ENCODE measurements around the gene CCDC57.

CCDC57 gene

GRCh38 chr17:82218349-82219075 lies 5.9 kb upstream of the CCDC57 start:
- TF ChIP-seq EZH2 (IDR thresholded peaks at IDR 0.05; ENCODE audit: borderline replicate concordance, low read depth, low read length, severe bottlenecking): no peak
- TF ChIP-seq CTCF (IDR thresholded peaks at IDR 0.05; ENCODE audit: borderline replicate concordance, extremely low read depth, low read length, poor library complexity, severe bottlenecking): no peak
- no peaks in the 10 kb centered on the region for H3K27me3 ChIP-seq (ENCODE audit: insufficient read depth, low read length, poor library complexity)
- no peaks in the 10 kb centered on the region for H3K36me3 ChIP-seq (ENCODE audit: insufficient read depth, low read length)
- no peak overlapping the region for H2AFZ ChIP-seq (ENCODE audit: low read depth, low read length)
- H3K9ac ChIP-seq (ENCODE audit: low read depth, low read length): no peak overlapping the region
- no peaks in the 10 kb centered on the region for H3K9me3 ChIP-seq (ENCODE audit: insufficient read depth, low read length, severe bottlenecking)
- H3K4me2 ChIP-seq (ENCODE audit: insufficient read depth, low read length): no peak overlapping the region
- DNase-seq (no peak), ATAC-seq (ENCODE audit: insufficient read depth, low read depth) (no peak)
- no peaks in the 10 kb centered on the region for H3K79me2 ChIP-seq (ENCODE audit: insufficient read depth, low read length)
- peaks cover 2% of the 10 kb centered on the region for H3K4me1 ChIP-seq (ENCODE audit: insufficient read depth, low read length)
- H3K27ac ChIP-seq (ENCODE audit: low read length): no peak overlapping the region
- H4K20me1 ChIP-seq (ENCODE audit: insufficient read depth, low read length): no peaks in the 10 kb centered on the region
- H3K4me3 ChIP-seq (ENCODE audit: low read depth in 1 of 2, low read length in 2 of 2): no peak overlapping the region

- Histone ChIP-seq H4K20me1 (ENCODE audit: insufficient read depth, low read length) (no peaks in the 10 kb centered on the region), H3K4me1 (ENCODE audit: insufficient read depth, low read length) (peaks cover 8% of the 10 kb centered on the region), H3K4me2 (ENCODE audit: insufficient read depth, low read length) (no peak overlapping the region), H3K9me3 (ENCODE audit: insufficient read depth, low read length, severe bottlenecking) (no peaks in the 10 kb centered on the region), H3K27me3 (ENCODE audit: insufficient read depth, low read length, poor library complexity) (no peaks in the 10 kb centered on the region), H3K79me2 (ENCODE audit: insufficient read depth, low read length) (no peaks in the 10 kb centered on the region), H3K4me3 (ENCODE audit: low read depth in 1 of 2, low read length in 2 of 2) (no peak overlapping the region), H3K27ac (ENCODE audit: low read length) (no peak overlapping the region), H3K9ac (ENCODE audit: low read depth, low read length) (no peak overlapping the region), H2AFZ (ENCODE audit: low read depth, low read length) (no peak overlapping the region), H3K36me3 (ENCODE audit: insufficient read depth, low read length) (no peaks in the 10 kb centered on the region; the same call in 1 of the 2 replicates)
- DNase-seq (no peak), ATAC-seq (ENCODE audit: insufficient read depth, low read depth) (no peak)
- TF ChIP-seq CTCF (IDR thresholded peaks at IDR 0.05; ENCODE audit: borderline replicate concordance, extremely low read depth, low read length, poor library complexity, severe bottlenecking) (no peak), EZH2 (IDR thresholded peaks at IDR 0.05; ENCODE audit: borderline replicate concordance, low read depth, low read length, severe bottlenecking) (no peak)
Observed at GRCh38 chr17:82217530-82218204, 5.0 kb upstream of the CCDC57 start.

- no peaks in the 10 kb centered on the region for H4K20me1 ChIP-seq (ENCODE audit: insufficient read depth, low read length)
- H3K79me2 ChIP-seq (ENCODE audit: insufficient read depth, low read length): no peaks in the 10 kb centered on the region; the same call in 1 of the 2 replicates
- H3K4me1 ChIP-seq (ENCODE audit: insufficient read depth, low read length): peaks cover 8% of the 10 kb centered on the region
- H3K4me3 ChIP-seq (ENCODE audit: low read depth in 1 of 2, low read length in 2 of 2): no peak overlapping the region
- no peak for TF ChIP-seq CTCF (IDR thresholded peaks at IDR 0.05; ENCODE audit: borderline replicate concordance, extremely low read depth, low read length, poor library complexity, severe bottlenecking)
- TF ChIP-seq EZH2 (IDR thresholded peaks at IDR 0.05; ENCODE audit: borderline replicate concordance, low read depth, low read length, severe bottlenecking): no peak
- ATAC-seq (ENCODE audit: insufficient read depth, low read depth): no peak
- no peak overlapping the region for H3K9ac ChIP-seq (ENCODE audit: low read depth, low read length)
- no peaks in the 10 kb centered on the region; the same call in 1 of the 2 replicates for H3K36me3 ChIP-seq (ENCODE audit: insufficient read depth, low read length)
- H3K27me3 ChIP-seq (ENCODE audit: insufficient read depth, low read length, poor library complexity): no peaks in the 10 kb centered on the region
- H3K9me3 ChIP-seq (ENCODE audit: insufficient read depth, low read length, severe bottlenecking): no peaks in the 10 kb centered on the region
- no peak for DNase-seq
- H3K4me2 ChIP-seq (ENCODE audit: insufficient read depth, low read length): no peak overlapping the region
- no peak overlapping the region for H2AFZ ChIP-seq (ENCODE audit: low read depth, low read length)
- no peak overlapping the region for H3K27ac ChIP-seq (ENCODE audit: low read length)
Observed at GRCh38 chr17:82217120-82217529, 4.5 kb upstream of the CCDC57 start.
